Measurements from ENCODE around the gene BRAF. TPM values are rescaled to one million over a fixed set of nuclear protein-coding genes. Genes with fewer than 3 reads are reported as not detected.

BRAF gene
- total RNA-seq, 1 donor from 2014 or later = 25.6 TPM

Other genes with a start within 250 kb of the BRAF start
- gene NDUFB2, start 228.2 kb downstream of the BRAF start, total RNA-seq = 172 and 178 TPM in 2 replicates
- gene MRPS33, start 90.0 kb upstream of the BRAF start, total RNA-seq = 67.4 and 70.0 TPM in 2 replicates
- 0.30 and 0.41 TPM in 2 replicates for gene TMEM178B, start 149.1 kb upstream of the BRAF start, total RNA-seq